Adrenal gland (tissue), 12 donors: Measurements from ENCODE around the gene ARHGAP5. TPM values are rescaled to one million over a fixed set of nuclear protein-coding genes. Genes with fewer than 3 reads are reported as not detected.
A peak's percentile ranks its signal among the peaks of the same experiment; 100 is the strongest.

ENCODE experiments used
- DNase-seq, 7 donors: peaks; one replicate each; pipeline ENCODE4 v3.0.0-alpha.2; 2019 to 2020
- H3K27ac ChIP-seq, 5 donors: fragments of 200-600 bp; sonication (generic) in 4 of 5; 1 replicate in 3 of 5; 2 replicates in 2 of 5; pipeline versions ENCODE4 v1.5.1 to v1.8.0; 2016 to 2020; ENCODE audit warnings: mild to moderate bottlenecking in 1 of 5
- H3K27me3 ChIP-seq: fragments of 200-600 bp; 2 replicates; pipeline ENCODE4 v1.8.0; 2021
- H3K36me3 ChIP-seq, 2 donors: fragments of 200-600 bp; replicated peaks in 1 of 2; 1 replicate in 1 of 2; 2 replicates in 1 of 2; pipeline versions ENCODE4 v1.5.1 to v1.8.0; 2018 to 2022
- H3K4me1 ChIP-seq, 2 donors: fragments of 200-600 bp; replicated peaks in 1 of 2; 1 replicate in 1 of 2; 2 replicates in 1 of 2; pipeline versions ENCODE4 v1.5.1 to v1.8.0; 2018 to 2021
- H3K4me3 ChIP-seq, 4 donors: fragments of 200-600 bp; sonication (generic) in 3 of 4; one replicate each; pipeline ENCODE4 v1.5.1; 2016 to 2018
- H3K9me3 ChIP-seq, 3 donors: fragments of 200-600 bp; sonication (generic) in 1 of 3; replicated peaks in 1 of 3; 1 replicate in 2 of 3; 2 replicates in 1 of 3; pipeline versions ENCODE4 v1.5.1 to v1.8.0; 2016 to 2021
- POLR2A ChIP-seq, 2 donors: fragments of 450-650 bp; IDR thresholded peaks; one replicate each; pipeline ENCODE4 v1.6.1; 2017; ENCODE audit warnings: antibody characterized with exemption in 2 of 2, mild to moderate bottlenecking in 2 of 2, moderate library complexity in 1 of 2
- WGBS, 4 donors: extraction: QIAGEN DNeasy Blood & Tissue Kit in 2 of 4; methylation state at CpG; one replicate each; pipeline versions ENCODE4 v1.1.5 to v1.1.7; 2013 to 2017; 5-methylcytosine and 5-hydroxymethylcytosine counted together
- intact Hi-C, 2 donors: fragments of 100-400 bp; cut with DNase I; formaldehyde crosslinking; loops; one replicate each; pipeline versions ENCODE4 v1.14.1 to v1.15.0; 2022 to 2023
- polyA plus RNA-seq, 3 donors: library from polyadenylated mRNA; stranded (reverse); fragments of 200-250 nt in 2 of 3; fragments of 350-450 nt in 1 of 3; fragmentation: Illumina TruSeq in 1 of 3; extraction: RNeasy Lipid Tissue Mini Kit (QIAGEN cat#74804) in 1 of 3; gene quantifications; one replicate each; pipeline ENCODE4 v1.2.3, GENCODE V29; 2013 to 2014
- total RNA-seq, 9 donors: library from RNA; depleted of rRNA in 4 of 9; stranded (reverse); fragments of >200 nt in 4 of 9; fragments of 120-200 nt in 1 of 9; fragmentation: NEBNext Ultra II Directional in 1 of 9; extraction: Animal tissue kit (Norgen Biotek cat#: 25700) in 1 of 9; gene quantifications; one replicate each; pipeline versions ENCODE4 v1.1.0 to v1.2.4, GENCODE V29; 2013 to 2023
- TF ChIP-seq, protein P1 (sequence below), 6 experiments: fragments of 450-650 bp in 4 of 6; fragments of 200-600 bp in 2 of 6; sonication (generic) in 1 of 6; IDR thresholded peaks; 1 replicate in 5 of 6; 2 replicates in 1 of 6; pipeline versions ENCODE4 v1.5.1 to v1.8.0; 2016 to 2021; ENCODE audit warnings: antibody characterized with exemption in 6 of 6, mild to moderate bottlenecking in 2 of 6, moderate library complexity in 1 of 6
- donor health status: healthy with polysubstance abuse.
- donor health status: Bipolar disorder and iron deficiency.
- donor health status: DM: yes; HTN: yes; CAD: no.
- donor health status: DM: no; HTN: no; CAD: no.
- donor health status: DM: no; HTN: no; CAD: no.
- donor health status: DM: yes; HTN: yes; CAD: no.

Gene ARHGAP5
- total and polyA plus RNA-seq, 12 donors = 11.9 to 100.0 (median 76.8) TPM

DNA sequence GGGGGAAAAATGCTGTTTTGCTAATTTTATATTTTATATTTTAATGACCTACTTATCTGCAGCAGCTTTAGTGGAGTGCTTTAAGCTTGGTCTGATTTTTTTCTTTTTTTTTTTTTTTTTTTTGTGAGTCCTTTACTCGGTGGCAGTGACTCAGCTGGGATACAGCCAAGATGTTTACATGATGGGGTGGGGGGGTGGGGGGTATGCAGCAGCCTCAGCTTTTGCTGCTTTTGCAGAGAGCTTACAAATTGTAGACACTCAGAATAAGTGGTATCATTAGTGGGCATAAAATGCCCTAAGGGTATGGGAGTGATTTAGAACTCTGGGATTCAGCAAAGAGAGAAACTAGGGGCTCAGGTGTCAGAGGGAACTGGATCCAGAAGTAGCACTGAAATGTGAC is 38.2 kb upstream of the ARHGAP5 start:
- WGBS, 4 donors = 7 to 37% (median 22%) methylated on average over 1 of the region's 1 CpG
- Histone ChIP-seq H3K9me3 (no peaks in the 10 kb centered on the region), H3K36me3 (no peaks in the 10 kb centered on the region), H3K27me3 (no peaks in the 10 kb centered on the region), H3K4me3 (no peak overlapping the region), H3K4me1 (peaks cover 4 to 12% of the 10 kb centered on the region in 2 donors), H3K27ac (no peak overlapping the region)
- no peak for DNase-seq
- intact Hi-C loops = no loop called here
- TF ChIP-seq, protein P1, sequence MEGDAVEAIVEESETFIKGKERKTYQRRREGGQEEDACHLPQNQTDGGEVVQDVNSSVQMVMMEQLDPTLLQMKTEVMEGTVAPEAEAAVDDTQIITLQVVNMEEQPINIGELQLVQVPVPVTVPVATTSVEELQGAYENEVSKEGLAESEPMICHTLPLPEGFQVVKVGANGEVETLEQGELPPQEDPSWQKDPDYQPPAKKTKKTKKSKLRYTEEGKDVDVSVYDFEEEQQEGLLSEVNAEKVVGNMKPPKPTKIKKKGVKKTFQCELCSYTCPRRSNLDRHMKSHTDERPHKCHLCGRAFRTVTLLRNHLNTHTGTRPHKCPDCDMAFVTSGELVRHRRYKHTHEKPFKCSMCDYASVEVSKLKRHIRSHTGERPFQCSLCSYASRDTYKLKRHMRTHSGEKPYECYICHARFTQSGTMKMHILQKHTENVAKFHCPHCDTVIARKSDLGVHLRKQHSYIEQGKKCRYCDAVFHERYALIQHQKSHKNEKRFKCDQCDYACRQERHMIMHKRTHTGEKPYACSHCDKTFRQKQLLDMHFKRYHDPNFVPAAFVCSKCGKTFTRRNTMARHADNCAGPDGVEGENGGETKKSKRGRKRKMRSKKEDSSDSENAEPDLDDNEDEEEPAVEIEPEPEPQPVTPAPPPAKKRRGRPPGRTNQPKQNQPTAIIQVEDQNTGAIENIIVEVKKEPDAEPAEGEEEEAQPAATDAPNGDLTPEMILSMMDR (IDR thresholded peaks at IDR 0.05) = no peak
- no peak for TF ChIP-seq POLR2A (IDR thresholded peaks at IDR 0.05)

DNA sequence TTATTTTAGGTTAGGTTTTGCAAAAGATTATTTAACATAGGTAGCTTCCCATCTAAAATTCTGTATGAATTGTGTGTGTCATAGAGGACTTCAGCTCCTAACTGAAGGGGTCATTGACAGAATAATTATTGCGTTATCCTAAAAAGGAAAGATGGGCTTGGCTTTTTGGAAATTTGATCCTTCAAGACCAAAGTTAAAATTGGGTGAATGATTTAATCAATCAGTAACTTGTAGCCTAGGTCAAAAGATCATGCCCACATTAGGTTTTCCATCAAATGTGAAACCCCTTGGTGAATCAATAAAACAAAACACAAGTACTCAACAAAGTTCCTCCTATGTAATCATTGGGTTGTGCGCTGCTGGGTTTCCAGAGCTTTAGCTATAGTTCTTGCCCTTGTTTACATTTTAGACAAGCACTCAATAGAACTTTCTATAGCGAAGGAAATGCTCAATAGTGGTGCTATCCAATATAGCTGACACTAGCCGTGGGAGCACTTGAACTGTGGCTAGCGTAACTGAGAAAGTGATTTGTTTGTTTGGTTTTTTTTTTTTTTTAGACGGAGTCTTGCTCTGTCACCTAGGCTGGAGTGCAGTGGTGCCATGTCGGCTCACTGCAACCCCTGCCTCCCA is 37.6 kb upstream of the ARHGAP5 start:
- 78 to 91% (median 87%) methylated on average over 7 of the region's 7 CpGs for WGBS, 4 donors

DNA sequence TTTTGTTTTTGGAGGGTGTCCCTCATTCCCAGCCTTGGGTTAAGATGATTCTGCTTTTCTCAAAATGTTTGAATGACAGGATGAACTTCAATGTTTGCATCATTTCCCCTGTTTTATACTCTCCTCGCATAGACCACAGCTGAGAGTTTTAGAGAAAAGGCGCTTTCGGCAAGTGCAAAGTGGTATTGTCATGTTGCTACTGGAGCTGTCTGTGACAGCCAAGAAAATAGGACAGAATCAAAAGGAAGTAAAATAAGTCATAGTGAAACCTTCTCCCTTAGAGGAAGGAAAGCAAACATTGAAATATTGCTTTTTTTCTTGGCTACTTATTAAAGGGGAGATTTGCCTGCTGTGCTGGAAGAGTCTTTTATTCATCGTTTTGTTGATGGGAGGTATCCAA is 33.5 kb upstream of the ARHGAP5 start:
- peak overlapping the region in 1 of 5 donors; percentile 38 for H3K27ac ChIP-seq
- DNase-seq = no peak
- peaks cover 4 to 19% of the 10 kb centered on the region in 2 donors for H3K4me1 ChIP-seq
- 16 to 30% (median 20%) methylated on average over 4 of the region's 4 CpGs for WGBS, 4 donors
- no peaks in the 10 kb centered on the region for H3K27me3 ChIP-seq
- H3K9me3 ChIP-seq = peaks cover 0 to 7% (median 0%) of the 10 kb centered on the region in 3 donors
- TF ChIP-seq, protein P1 (IDR thresholded peaks at IDR 0.05) = no peak
- TF ChIP-seq POLR2A (IDR thresholded peaks at IDR 0.05) = no peak
- intact Hi-C loops = no loop called here
- H3K36me3 ChIP-seq = no peaks in the 10 kb centered on the region
- no peak overlapping the region for H3K4me3 ChIP-seq

More for the DNA sequence above, 37.6 kb upstream of the ARHGAP5 start:
- H3K36me3 ChIP-seq = no peaks in the 10 kb centered on the region
- no peak for TF ChIP-seq POLR2A (IDR thresholded peaks at IDR 0.05)
- TF ChIP-seq, protein P1 (IDR thresholded peaks at IDR 0.05) = no peak
- H3K4me3 ChIP-seq = no peak overlapping the region
- H3K27me3 ChIP-seq = no peaks in the 10 kb centered on the region
- H3K4me1 ChIP-seq = peaks cover 4 to 19% of the 10 kb centered on the region in 2 donors
- DNase-seq = no peak
- no peak overlapping the region for H3K27ac ChIP-seq
- intact Hi-C loops = no loop called here
- no peaks in the 10 kb centered on the region for H3K9me3 ChIP-seq

DNA sequence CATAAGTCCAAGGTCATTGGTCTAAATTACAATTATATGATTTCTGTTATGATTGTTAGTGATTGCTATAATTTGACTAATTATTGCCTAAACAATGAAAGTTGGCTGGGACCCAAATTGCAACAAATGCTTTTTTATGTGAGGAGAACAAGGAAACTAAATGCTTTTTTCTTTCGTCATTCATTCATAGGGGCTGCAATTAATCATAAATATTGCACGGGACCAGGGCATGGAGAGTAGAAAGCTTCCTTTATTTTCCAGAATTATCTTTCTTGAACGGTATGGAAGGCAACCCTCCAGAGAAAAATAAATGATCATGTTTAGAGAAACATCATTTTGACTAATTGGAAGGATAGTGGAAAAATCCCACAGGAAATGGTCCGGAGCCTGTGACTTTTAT is 32.6 kb upstream of the ARHGAP5 start:
- TF ChIP-seq, protein P1 (IDR thresholded peaks at IDR 0.05) = no peak
- no peak for TF ChIP-seq POLR2A (IDR thresholded peaks at IDR 0.05)
- intact Hi-C loops = no loop called here
- WGBS, 4 donors = 44 to 52% (median 51%) methylated on average over 4 of the region's 4 CpGs

More for the DNA sequence above, 32.6 kb upstream of the ARHGAP5 start:
- peaks cover 0 to 7% (median 0%) of the 10 kb centered on the region in 3 donors for H3K9me3 ChIP-seq
- H3K27me3 ChIP-seq = no peaks in the 10 kb centered on the region
- H3K4me3 ChIP-seq = no peak overlapping the region
- DNase-seq = no peak
- H3K36me3 ChIP-seq = no peaks in the 10 kb centered on the region
- H3K27ac ChIP-seq = no peak overlapping the region
- H3K4me1 ChIP-seq = peaks cover 4 to 19% of the 10 kb centered on the region in 2 donors
